Aorta (tissue), 5 donors: ENCODE results near the gene BCL2L12. TPM values are rescaled to one million over a fixed set of nuclear protein-coding genes. Genes with fewer than 3 reads are reported as not detected.
A peak's percentile ranks its signal among the peaks of the same experiment; 100 is the strongest.
"Not testable (repeated sequence)": the region's sequence is repeated elsewhere in the genome, so short reads cannot be mapped to it uniquely, and the experiment has no call there.

Experiments used
- ATAC-seq: fragments of 200-7000 bp; cut with Tn5 transposase; one replicate; pipeline ENCODE4 v1.9.1; 2022; ENCODE audit warnings: moderate library complexity; ENCODE audit not compliant: low FRiP score
- DNase-seq, 2 donors: peaks; one replicate each; pipeline ENCODE4 v3.0.0-alpha.2; 2020
- H3K27ac ChIP-seq, 2 donors: one replicate each; pipeline ENCODE4 v1.5.1; 2013; ENCODE audit warnings: low read length in 2 of 2, mild to moderate bottlenecking in 2 of 2, moderate library complexity in 2 of 2, control low read depth in 1 of 2, inconsistent platforms in 1 of 2, low read depth in 1 of 2
- H3K27me3 ChIP-seq, 2 donors: one replicate each; pipeline ENCODE4 v1.6.1; 2013; ENCODE audit warnings: control low read depth in 1 of 2, low read length in 1 of 2, mild to moderate bottlenecking in 1 of 2, moderate library complexity in 1 of 2; ENCODE audit not compliant: insufficient read depth in 2 of 2, control insufficient read depth in 1 of 2
- H3K36me3 ChIP-seq, 2 donors: one replicate each; pipeline ENCODE4 v1.6.1; 2013; ENCODE audit warnings: control low read depth in 1 of 2, low read length in 1 of 2, mild to moderate bottlenecking in 1 of 2; ENCODE audit not compliant: insufficient read depth in 2 of 2, control insufficient read depth in 1 of 2
- H3K4me1 ChIP-seq, 2 donors: one replicate each; pipeline ENCODE4 v1.6.1; 2013; ENCODE audit warnings: low read length in 2 of 2, control low read depth in 1 of 2, mild to moderate bottlenecking in 1 of 2, moderate library complexity in 1 of 2; ENCODE audit not compliant: insufficient read depth in 2 of 2, control insufficient read depth in 1 of 2
- H3K4me3 ChIP-seq, 2 donors: one replicate each; pipeline ENCODE4 v1.5.1; 2013; ENCODE audit warnings: low read length in 2 of 2, control low read depth in 1 of 2, mild to moderate bottlenecking in 1 of 2
- H3K9me3 ChIP-seq: one replicate; pipeline ENCODE4 v1.6.1; 2013; ENCODE audit warnings: mild to moderate bottlenecking, low read length; ENCODE audit not compliant: control insufficient read depth
- WGBS, 2 donors: extraction: QIAGEN DNeasy Blood & Tissue Kit; methylation state at CpG; one replicate each; pipeline ENCODE4 v1.1.7; 2013; 5-methylcytosine and 5-hydroxymethylcytosine counted together
- intact Hi-C, 2 donors: fragments of 100-400 bp; cut with DNase I; formaldehyde crosslinking; loops; one replicate each; pipeline versions ENCODE4 v1.14.2 to v1.15.0; 2022
- polyA plus RNA-seq, 2 donors: library from polyadenylated mRNA; stranded (reverse); fragments of 200-250 nt; gene quantifications; one replicate each; pipeline ENCODE4 v1.2.3, GENCODE V29; 2013
- total RNA-seq, 2 donors: library from RNA; stranded (reverse); fragmentation: NEBNext Ultra II Directional; extraction: Animal tissue kit (Norgen Biotek cat#: 25700); gene quantifications; one replicate each; pipeline ENCODE4 v1.2.1, GENCODE V29; 2021
- donor health status: healthy with polysubstance abuse.
- donor health status: Bipolar disorder and iron deficiency.
- donor health status: DM: no; HTN: no; CAD: no.
- donor health status: DM: no; HTN: no; CAD: no.
- donor health status: DM: yes; HTN: yes; CAD: no.

The BCL2L12 gene
- total and polyA plus RNA-seq, 4 donors = 5.8 to 16.4 (median 12.0) TPM

DNA sequence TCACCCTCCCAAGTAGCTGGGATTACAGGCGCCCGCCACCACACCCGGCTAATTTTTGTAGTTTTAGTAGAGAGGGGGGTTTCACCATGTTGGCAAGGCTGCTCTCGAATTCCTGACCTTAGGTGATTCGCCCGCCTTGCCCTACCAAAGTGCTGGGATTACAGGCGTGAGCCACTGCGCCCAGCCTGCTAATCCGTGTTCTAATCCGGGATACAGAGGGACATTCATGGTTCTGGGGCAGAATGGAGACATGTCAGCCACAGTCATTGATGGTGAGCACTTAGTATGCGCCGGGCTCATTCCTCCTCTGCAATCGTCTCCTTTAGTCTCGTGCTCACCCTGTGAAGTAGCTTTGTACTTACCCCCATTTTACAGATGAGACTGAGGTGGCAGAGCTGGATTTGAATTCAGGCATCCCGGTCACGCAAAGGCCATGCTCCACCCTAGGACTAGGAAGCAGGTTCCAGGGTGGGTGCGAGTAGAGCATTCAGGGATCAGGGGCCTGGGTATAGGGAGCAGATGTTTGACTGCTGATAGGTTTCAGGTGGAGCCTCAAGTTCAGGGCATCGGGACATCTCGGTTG, 34.0 kb upstream of the BCL2L12 start:
- DNase-seq = no peak
- intact Hi-C loops = no loop called here
- peak; percentile 33 for ATAC-seq
- WGBS, 2 donors = 88 to 92% methylated on average over 19 of the region's 19 CpGs
- Histone ChIP-seq H3K9me3 (no peaks in the 10 kb centered on the region), H3K36me3 (peaks cover 0 to 3% of the 10 kb centered on the region in 2 donors), H3K27ac (no peak overlapping the region), H3K27me3 (no peaks in the 10 kb centered on the region), H3K4me1 (no peaks in the 10 kb centered on the region), H3K4me3 (no peak overlapping the region)

DNA sequence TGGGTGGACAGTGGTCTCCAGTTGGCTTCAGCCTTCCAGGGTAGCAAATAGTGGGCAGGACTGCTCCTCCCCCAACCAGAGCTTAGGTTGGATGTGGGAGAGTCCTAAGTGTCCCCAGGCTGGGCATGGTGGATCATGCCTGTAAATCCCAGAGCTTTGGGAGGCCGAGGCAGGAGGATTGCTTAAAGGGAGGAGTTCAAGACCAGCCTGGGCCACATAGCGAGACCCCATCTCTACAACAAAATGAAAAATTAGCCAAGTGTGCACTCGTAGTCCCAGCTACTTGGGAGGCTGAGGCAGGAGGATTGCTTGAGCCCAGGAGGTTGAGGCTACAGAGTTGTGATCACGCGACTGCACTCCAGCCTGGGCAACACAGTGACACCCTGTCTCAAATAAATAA, 33.2 kb upstream of the BCL2L12 start:
- no peak for DNase-seq
- no peak overlapping the region for H3K4me3 ChIP-seq
- intact Hi-C loops = no loop called here
- H3K36me3 ChIP-seq = peaks cover 0 to 3% of the 10 kb centered on the region in 2 donors
- WGBS, 2 donors = 92 to 97% methylated on average over 5 of the region's 5 CpGs
- no peak overlapping the region for H3K27ac ChIP-seq
- no peak for ATAC-seq
- H3K27me3 ChIP-seq = no peaks in the 10 kb centered on the region
- no peaks in the 10 kb centered on the region for H3K9me3 ChIP-seq
- no peaks in the 10 kb centered on the region for H3K4me1 ChIP-seq

DNA sequence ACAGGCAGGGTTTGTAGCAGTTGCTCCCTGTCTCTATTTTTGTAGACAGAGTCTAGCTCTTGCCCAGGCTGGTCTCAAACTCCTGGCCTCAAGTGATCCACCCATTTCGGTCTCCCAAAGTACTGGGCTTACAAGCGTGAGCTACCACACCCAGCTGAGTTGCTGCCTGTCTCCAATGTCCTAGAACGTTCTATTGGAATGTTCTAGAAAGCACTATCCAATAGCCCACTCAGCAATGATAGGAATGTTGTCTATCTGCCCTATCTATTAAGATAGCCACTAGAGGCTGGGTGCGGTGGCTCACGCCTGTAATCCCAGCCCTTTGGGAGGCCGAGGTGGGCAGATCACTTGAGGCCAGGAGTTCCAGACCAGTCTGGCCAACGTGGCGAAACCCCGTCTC, 32.5 kb upstream of the BCL2L12 start:
- H3K9me3 ChIP-seq, H3K4me1 ChIP-seq, intact Hi-C loops, H3K36me3 ChIP-seq, H3K27me3 ChIP-seq, ATAC-seq, H3K4me3 ChIP-seq, DNase-seq, H3K27ac ChIP-seq: not testable (repeated sequence)
- 67 to 78% methylated on average over 9 of the region's 9 CpGs for WGBS, 2 donors

DNA sequence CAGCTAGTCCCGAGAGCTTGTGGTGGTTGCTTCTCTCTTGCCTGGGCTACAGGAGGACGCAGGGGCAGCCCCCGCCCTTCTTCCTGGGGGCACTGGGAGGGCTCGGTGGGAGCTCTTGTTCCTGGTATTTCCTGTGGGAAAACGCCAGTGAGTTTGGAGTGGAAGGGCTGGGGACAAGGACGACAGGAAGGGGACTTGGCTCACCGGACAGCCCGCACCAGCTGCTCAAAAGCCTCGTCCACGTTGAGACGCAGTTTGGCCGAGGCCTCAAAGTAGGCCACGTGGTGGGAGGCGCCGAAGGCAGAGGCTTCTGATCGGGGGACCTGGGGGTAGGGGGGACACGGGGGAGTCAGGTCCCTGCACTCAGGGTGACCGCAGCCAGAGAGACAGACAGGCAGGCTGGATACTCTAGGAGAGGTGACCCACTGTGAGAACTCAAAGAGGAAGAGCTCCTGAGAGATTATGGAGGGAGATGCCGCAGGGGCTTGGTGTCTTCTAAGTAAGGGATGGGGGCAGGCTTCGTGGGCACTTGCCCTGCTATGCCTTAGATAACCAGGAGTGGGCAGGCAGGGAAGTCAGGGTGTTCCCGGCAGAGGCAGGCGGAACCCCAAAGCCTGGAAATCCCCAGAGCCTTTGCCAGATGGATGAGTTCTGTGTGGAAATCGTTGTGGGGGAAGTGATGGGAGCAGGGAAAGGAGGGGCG, 30.1 kb upstream of the BCL2L12 start:
- DNase-seq (no peak), ATAC-seq (no peak)
- Histone ChIP-seq H3K9me3 (no peaks in the 10 kb centered on the region), H3K4me3 (no peak overlapping the region), H3K4me1 (no peaks in the 10 kb centered on the region), H3K36me3 (peaks cover 0 to 3% of the 10 kb centered on the region in 2 donors), H3K27me3 (no peaks in the 10 kb centered on the region), H3K27ac (no peak overlapping the region)
- intact Hi-C loops = no loop called here
- WGBS, 2 donors = 50% methylated on average over 24 of the region's 24 CpGs

DNA sequence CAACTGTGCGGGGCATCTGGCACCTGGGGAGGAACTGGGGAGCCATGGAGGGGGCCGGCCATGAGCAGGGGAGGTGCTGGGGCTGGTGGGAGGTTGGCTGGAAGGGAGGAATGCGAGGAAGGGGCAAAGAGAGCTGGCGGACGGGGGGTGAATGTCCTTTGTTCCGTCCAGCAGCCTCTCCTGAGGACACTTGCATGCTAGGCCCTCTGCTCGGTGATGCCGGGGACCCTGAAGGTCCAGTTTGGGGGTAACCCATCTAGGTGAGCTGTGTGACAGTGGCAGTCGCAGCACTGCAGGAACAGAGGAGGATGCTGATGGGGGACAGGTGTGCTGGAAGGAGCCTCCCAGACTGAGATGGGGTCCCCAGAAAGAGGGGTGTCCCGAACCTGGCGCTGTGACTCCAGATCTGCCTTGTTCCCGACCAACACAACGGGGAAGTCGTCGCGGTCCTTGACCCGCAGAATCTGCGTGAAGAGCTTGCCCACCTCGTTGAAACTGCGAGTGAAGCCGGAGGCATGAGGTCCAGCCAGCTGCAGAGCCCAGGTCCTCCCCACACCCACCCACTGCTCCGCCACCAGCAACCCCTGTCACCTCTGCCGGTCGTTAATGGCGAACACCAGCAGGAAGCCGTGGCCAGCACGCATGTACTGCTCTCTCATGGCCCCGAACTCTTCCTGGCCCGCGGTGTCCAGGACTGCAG, 29.4 kb upstream of the BCL2L12 start:
- Histone ChIP-seq H3K9me3 (no peaks in the 10 kb centered on the region), H3K27me3 (no peaks in the 10 kb centered on the region), H3K27ac (no peak overlapping the region), H3K36me3 (peaks cover 0 to 3% of the 10 kb centered on the region in 2 donors), H3K4me3 (no peak overlapping the region), H3K4me1 (no peaks in the 10 kb centered on the region)
- no peak for DNase-seq
- intact Hi-C loops = no loop called here
- 79 to 80% methylated on average over 30 of the region's 30 CpGs for WGBS, 2 donors
- ATAC-seq = no peak

DNA sequence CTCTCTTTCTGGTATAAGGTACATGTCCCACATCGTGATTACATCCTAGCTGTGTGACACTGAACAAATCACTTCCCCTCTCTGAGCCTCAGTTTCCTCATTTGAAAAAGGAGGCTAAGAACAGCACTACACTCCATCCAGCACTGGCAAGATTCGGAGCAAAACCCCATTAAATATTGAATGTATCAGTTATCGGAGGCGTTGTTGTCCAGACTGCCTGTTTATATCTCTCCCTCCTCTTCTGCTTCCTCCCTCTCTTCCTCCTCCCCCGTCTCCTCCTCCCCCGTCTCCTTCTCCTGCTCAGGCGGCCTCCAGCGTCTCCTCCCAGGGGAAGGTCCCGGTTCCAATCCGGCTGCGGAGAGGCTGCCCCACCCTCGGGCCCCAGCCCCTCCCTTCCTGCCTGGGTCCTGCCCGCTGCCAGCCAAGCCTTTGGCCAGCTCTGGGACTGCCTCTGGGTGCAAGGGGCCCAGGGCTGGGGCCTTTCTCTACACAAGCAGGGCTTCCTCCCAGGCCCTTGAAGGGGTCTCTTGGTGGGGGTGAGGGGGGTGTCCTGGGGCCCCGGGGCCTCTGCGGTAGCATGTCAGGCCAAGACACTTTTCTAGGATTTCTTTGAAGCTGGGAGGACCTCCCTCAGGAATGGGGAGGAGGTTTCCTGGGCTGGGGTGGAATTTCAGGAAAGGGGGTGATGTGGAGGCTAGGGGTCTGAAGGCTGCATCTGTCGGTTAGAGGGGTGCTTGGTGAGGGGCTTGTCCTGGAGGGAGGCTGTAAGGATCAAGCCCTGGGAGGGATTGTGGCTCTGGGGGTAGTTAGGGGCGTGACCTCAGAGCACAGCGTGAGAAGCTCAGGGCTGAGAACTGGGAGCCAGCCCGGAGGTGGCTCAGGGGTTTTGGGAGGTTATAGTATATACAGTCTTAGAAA, 27.7 kb upstream of the BCL2L12 start:
- WGBS, 2 donors = 1 to 4% methylated on average over 14 to 19 of the region's 19 CpGs
- Histone ChIP-seq H3K4me1 (no peaks in the 10 kb centered on the region), H3K36me3 (peaks cover 0 to 3% of the 10 kb centered on the region in 2 donors), H3K27me3 (no peaks in the 10 kb centered on the region), H3K27ac (peak overlapping the region; percentile 22 to 59), H3K4me3 (peak overlapping the region; percentile 37 to 71), H3K9me3 (no peaks in the 10 kb centered on the region)
- peak; percentile 93 to 96 for DNase-seq
- peak; percentile 4 for ATAC-seq
- intact Hi-C loops = loop anchor here (1.0 to 2.0 kb wide), 3 partner anchors 27 to 45 kb away; partner anchors contain the start of genes BCL2L12 (in 1 of the 2) and IRF3 (in 1 of the 2)

DNA sequence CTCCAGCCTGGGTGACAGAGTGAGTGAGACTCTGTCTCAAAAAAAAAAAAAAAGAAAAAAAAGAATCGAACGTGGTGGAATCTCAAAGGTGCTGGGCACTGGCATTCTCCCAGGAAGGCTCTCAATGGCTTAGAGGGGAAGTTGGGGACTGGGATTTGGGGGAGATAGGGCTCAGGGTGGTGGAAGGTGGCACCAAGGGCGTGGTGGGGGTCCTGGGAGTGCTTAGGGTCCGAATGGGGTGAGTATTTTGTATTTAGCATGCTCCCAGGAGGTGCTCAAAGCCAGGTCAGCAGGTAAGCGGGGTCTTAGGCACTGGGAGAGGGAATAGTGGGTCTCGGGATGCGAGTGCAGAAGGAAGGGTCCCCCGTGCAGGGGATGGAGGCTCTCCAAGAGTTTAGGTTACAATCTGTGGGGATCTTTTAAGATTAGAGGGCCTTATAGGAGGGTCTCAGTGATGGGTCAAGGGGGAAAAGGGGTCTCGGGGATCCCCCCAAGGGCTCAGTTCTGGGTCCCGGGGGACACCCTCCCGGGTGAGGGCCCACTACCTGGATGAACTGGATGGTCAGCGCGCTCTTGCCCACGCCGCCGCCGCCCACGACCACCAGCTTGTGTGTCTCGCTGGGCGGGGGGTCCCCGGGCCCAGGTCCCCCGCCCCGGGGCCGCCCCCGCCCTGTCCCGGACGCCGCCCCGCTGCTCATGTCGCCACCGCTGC, 26.2 kb upstream of the BCL2L12 start:
- ATAC-seq (no peak), DNase-seq (no peak)
- Histone ChIP-seq H3K27me3 (no peaks in the 10 kb centered on the region), H3K9me3 (no peaks in the 10 kb centered on the region), H3K4me1 (no peaks in the 10 kb centered on the region), H3K36me3 (peaks cover 0 to 3% of the 10 kb centered on the region in 2 donors), H3K27ac (peak overlapping the region; percentile 77 to 84), H3K4me3 (peak overlapping the region; percentile 69 to 71)
- 0 to 1% methylated on average over 27 to 31 of the region's 31 CpGs for WGBS, 2 donors
- intact Hi-C loops = loop anchor here (2.0 kb wide), 2 partner anchors 43 to 47 kb away; no protein-coding TSS in a partner anchor
